GM23338 (cell line): ENCODE results near the gene SMR3B.

Experiments used
- CREB1 ChIP-seq: fragments of 250-450 bp; sonication (Bioruptor Pico); IDR thresholded peaks from 2 replicates; pipeline ENCODE4 v1.5.0; 2020; ENCODE audit warnings: low read depth, mild to moderate bottlenecking, moderate library complexity
- CTCF ChIP-seq, 2 experiments: fragments of 200-600 bp in 1 of 2; sonication (generic) in 1 of 2; conservative IDR thresholded peaks; 2 replicates each; pipeline versions ENCODE4 v1.5.1 to v1.6.1; 2016 to 2017; ENCODE audit warnings: antibody characterized with exemption in 2 of 2, low read depth in 2 of 2, mild to moderate bottlenecking in 2 of 2, moderate library complexity in 1 of 2
- ETS1 ChIP-seq: IDR thresholded peaks from 2 replicates; pipeline ENCODE4 v1.6.1; 2016; ENCODE audit warnings: antibody characterized with exemption
- EZH2 ChIP-seq: fragments of 200-600 bp; sonication (generic); IDR thresholded peaks from one replicate; pipeline ENCODE4 v1.8.0; 2017; ENCODE audit warnings: antibody characterized with exemption, mild to moderate bottlenecking, low read depth; ENCODE audit not compliant: unreplicated experiment
- EZH2phosphoT487 ChIP-seq: fragments of 200-600 bp; sonication (generic); IDR thresholded peaks from one replicate; pipeline ENCODE4 v1.8.1; 2018; ENCODE audit warnings: antibody characterized with exemption; ENCODE audit not compliant: unreplicated experiment
- JUNB ChIP-seq: IDR thresholded peaks from one replicate; pipeline ENCODE4 v1.6.1; 2016; ENCODE audit warnings: antibody characterized with exemption; ENCODE audit not compliant: unreplicated experiment
- NANOG ChIP-seq: IDR thresholded peaks from 2 replicates; pipeline ENCODE4 v1.6.1; 2016; ENCODE audit warnings: antibody characterized with exemption, borderline replicate concordance
- POLR2AphosphoS5 ChIP-seq: IDR thresholded peaks from 2 replicates; pipeline ENCODE4 v1.6.1; 2016; ENCODE audit warnings: antibody characterized with exemption, low read depth
- REST ChIP-seq: IDR thresholded peaks from one replicate; pipeline ENCODE4 v1.6.1; 2018; ENCODE audit warnings: antibody characterized with exemption; ENCODE audit not compliant: unreplicated experiment
- STAT1 ChIP-seq: IDR thresholded peaks from one replicate; pipeline ENCODE4 v1.6.1; 2016; ENCODE audit warnings: antibody characterized with exemption; ENCODE audit not compliant: unreplicated experiment
- ZNF114 ChIP-seq: fragments of 250-450 bp; sonication (Bioruptor Pico); IDR thresholded peaks from 2 replicates; pipeline ENCODE4 v1.5.0; 2020; ENCODE audit warnings: mild to moderate bottlenecking, moderate library complexity
- ZNF331 ChIP-seq: fragments of 250-450 bp; sonication (Bioruptor Pico); IDR thresholded peaks from 2 replicates; pipeline ENCODE4 v1.5.0; 2020; ENCODE audit warnings: low read depth, mild to moderate bottlenecking, moderate library complexity
- ZNF462 ChIP-seq: fragments of 250-450 bp; sonication (Bioruptor Pico); IDR thresholded peaks from 2 replicates; pipeline ENCODE4 v1.5.0; 2020; ENCODE audit warnings: mild to moderate bottlenecking, moderate library complexity

- TF ChIP-seq CTCF (conservative IDR thresholded peaks at IDR 0.05; ENCODE audit: low read depth in 2 of 2) (no peak), POLR2AphosphoS5 (no peak), CREB1 (CRISPR knock-in tag) (no peak), EZH2phosphoT487 (no peak), EZH2 (no peak), JUNB (no peak), REST (no peak), ZNF331 (CRISPR knock-in tag) (no peak), NANOG (no peak), STAT1 (no peak), ETS1 (no peak), ZNF114 (CRISPR knock-in tag) (no peak), ZNF462 (CRISPR knock-in tag) (no peak)
These were observed 10.9 kb upstream of the SMR3B start for GRCh38 chr4:70371987-70372386.
